ENCODE measurements around the gene EDC4. TPM values are rescaled to one million over a fixed set of nuclear protein-coding genes. Genes with fewer than 3 reads are reported as not detected.

EDC4 gene
- total RNA-seq, 2 experiments from 2014 or later = 134 to 145 TPM

DNA sequence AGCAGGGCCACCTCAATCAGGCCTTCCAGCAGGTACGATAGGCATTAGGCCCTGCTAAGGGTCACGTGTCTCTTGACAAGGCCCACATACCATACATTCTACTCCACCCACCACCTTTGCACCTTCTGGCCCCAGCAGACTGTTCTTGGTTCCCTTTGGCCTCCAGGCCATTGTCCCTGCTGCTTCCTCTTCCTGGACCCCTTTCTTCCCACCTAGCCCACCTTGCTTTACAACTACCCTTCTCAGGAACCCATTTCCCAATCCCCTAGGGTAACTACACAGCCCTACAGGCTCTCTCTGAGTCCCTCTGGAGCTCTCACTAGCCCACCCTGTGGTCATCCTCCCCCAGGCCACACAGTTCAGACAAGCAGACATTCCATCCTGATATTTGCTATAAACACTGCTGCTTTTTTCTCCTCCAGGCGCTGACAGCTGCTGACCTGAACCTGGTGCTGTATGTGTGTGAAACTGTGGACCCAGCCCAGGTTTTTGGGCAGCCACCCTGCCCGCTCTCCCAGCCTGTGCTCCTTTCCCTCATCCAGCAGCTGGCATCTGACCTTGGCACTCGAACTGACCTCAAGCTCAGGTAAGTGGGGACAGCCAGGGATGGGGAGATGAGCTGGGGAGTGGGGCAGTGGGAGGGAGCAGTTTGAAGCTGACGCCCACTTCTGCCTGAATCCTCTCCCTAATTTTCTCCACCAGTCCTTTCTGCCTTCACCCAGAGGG, 10.5 kb downstream of the EDC4 start:
- Mint-ChIP-seq H3K27ac (no peak overlapping the region), H3K4me3 (no peak overlapping the region), H3K9me3 (no peaks in the 10 kb centered on the region), H3K27me3 (no peaks in the 10 kb centered on the region), H3K4me1 (ENCODE audit: low read depth) (no peaks in the 10 kb centered on the region), H3K36me3 (ENCODE audit: low read depth) (peaks cover 79% of the 10 kb centered on the region)
- no peak overlapping the region for H3K27ac ChIP-seq (ENCODE audit: low read depth in 1 of 2, low read length in 2 of 2)
- POLR2A ChIA-PET = interaction anchor here (1.0 to 1.1 kb wide), 5 partner anchors 10 to 157 kb away, joined by 3 to 8 read pairs (median 4); partner anchors contain the start of genes NUTF2, PSKH1 and PSMB10
- H3K9me3 ChIP-seq (ENCODE audit: control insufficient read depth in 1 of 2, insufficient read depth in 1 of 2, low read length in 2 of 2) = no peaks in the 10 kb centered on the region
- ATAC-seq (ENCODE audit: poor library complexity) = peak; percentile 19
- no peaks in the 10 kb centered on the region for H3K27me3 ChIP-seq (ENCODE audit: control insufficient read depth in 1 of 2, insufficient read depth in 2 of 2, low read length in 2 of 2)
- intact Hi-C loops (cut with DNase I, micrococcal nuclease) = loop anchor here (1.0 to 5.0 kb wide), 4 partner anchors 45 to 345 kb away; no protein-coding TSS in a partner anchor
- H3K36me3 ChIP-seq (ENCODE audit: insufficient read depth, low read length) = peaks cover 79% of the 10 kb centered on the region
- TF ChIP-seq, protein P1, sequence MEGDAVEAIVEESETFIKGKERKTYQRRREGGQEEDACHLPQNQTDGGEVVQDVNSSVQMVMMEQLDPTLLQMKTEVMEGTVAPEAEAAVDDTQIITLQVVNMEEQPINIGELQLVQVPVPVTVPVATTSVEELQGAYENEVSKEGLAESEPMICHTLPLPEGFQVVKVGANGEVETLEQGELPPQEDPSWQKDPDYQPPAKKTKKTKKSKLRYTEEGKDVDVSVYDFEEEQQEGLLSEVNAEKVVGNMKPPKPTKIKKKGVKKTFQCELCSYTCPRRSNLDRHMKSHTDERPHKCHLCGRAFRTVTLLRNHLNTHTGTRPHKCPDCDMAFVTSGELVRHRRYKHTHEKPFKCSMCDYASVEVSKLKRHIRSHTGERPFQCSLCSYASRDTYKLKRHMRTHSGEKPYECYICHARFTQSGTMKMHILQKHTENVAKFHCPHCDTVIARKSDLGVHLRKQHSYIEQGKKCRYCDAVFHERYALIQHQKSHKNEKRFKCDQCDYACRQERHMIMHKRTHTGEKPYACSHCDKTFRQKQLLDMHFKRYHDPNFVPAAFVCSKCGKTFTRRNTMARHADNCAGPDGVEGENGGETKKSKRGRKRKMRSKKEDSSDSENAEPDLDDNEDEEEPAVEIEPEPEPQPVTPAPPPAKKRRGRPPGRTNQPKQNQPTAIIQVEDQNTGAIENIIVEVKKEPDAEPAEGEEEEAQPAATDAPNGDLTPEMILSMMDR (IDR thresholded peaks at IDR 0.05) = no peak
- H3K4me3 ChIP-seq (ENCODE audit: low read length) = no peak overlapping the region
- CTCF ChIA-PET = interaction anchor here (0.6 to 2.8 kb wide), 27 partner anchors 9 to 972 kb away, joined by 3 to 16 read pairs (median 5); partner anchors contain the start of genes PSKH1, RANBP10 and TSNAXIP1
- no peak for DNase-seq
- H3K4me1 ChIP-seq (ENCODE audit: insufficient read depth, low read length) = no peaks in the 10 kb centered on the region

DNA sequence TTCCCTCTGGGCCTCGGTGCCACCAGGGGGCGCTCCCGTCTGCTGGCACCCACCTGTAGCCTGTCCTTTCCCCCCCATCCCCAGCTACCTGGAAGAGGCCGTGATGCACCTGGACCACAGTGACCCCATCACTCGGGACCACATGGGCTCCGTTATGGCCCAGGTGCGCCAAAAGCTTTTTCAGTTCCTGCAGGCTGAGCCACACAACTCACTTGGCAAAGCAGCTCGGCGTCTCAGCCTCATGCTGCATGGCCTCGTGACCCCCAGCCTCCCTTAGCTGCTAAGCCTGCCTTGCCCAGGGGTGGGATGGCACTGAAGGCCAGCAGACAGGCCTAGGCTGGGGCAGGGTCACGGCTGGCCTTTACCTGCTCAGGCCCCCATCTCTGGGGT, 11.0 kb downstream of the EDC4 start:
- POLR2A ChIA-PET = interaction anchor here (1.0 to 1.1 kb wide), 5 partner anchors 9 to 157 kb away, joined by 3 to 8 read pairs (median 4); partner anchors contain the start of genes NUTF2, PSKH1 and PSMB10
- peaks cover 73% of the 10 kb centered on the region for H3K36me3 ChIP-seq (ENCODE audit: insufficient read depth, low read length)
- no peaks in the 10 kb centered on the region for H3K27me3 Mint-ChIP-seq

DNA sequence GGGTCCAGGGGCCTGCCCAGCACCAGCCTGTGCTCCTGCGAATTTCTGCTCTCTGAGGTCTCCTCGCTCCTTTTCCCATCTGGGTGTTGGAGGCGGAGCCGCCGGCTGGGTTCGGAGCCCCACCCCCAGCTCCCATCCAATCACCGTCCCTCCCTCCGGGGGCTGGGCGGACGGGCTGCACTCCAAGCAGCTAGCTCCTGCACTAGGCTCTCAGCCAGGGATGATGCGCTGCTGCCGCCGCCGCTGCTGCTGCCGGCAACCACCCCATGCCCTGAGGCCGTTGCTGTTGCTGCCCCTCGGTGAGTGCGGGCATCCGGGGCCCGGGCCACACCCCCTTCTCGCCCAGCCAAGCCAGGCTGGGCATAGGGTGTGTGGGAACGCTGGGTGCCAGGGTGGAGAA, 11.8 kb downstream of the EDC4 start, which contains the start of gene NRN1L:
TSS of gene NRN1L (plus strand) at position 202 of the 400 bp plus-strand sequence. CDS start at position 221, 19 bp downstream.
- intact Hi-C loops (cut with DNase I, micrococcal nuclease) = loop anchor here in 1 of 2 experiments (5.0 kb wide), 1 partner anchor 343 kb away; no protein-coding TSS in a partner anchor
- no peaks in the 10 kb centered on the region for H3K4me1 ChIP-seq (ENCODE audit: insufficient read depth, low read length)
- CTCF ChIA-PET = interaction anchor here (1.5 to 2.8 kb wide), 5 partner anchors 16 to 156 kb away, joined by 3 to 16 read pairs (median 9); no protein-coding TSS in a partner anchor
- Mint-ChIP-seq H3K27ac (no peak within 1 kb of the TSS), H3K9me3 (no peaks in the 10 kb centered on the region), H3K4me1 (ENCODE audit: low read depth) (no peaks in the 10 kb centered on the region), H3K36me3 (ENCODE audit: low read depth) (peaks cover 65% of the 10 kb centered on the region), H3K27me3 (no peaks in the 10 kb centered on the region), H3K4me3 (no peak within 1 kb of the TSS)
- TF ChIP-seq, protein P1 (IDR thresholded peaks at IDR 0.05) = no peak
- POLR2A ChIA-PET = no interaction called here
- ATAC-seq (ENCODE audit: poor library complexity) (no peak), DNase-seq (no peak)
- no peaks in the 10 kb centered on the region for H3K27me3 ChIP-seq (ENCODE audit: control insufficient read depth in 1 of 2, insufficient read depth in 2 of 2, low read length in 2 of 2)
- no peak within 1 kb of the TSS for H3K4me3 ChIP-seq (ENCODE audit: low read length)
- no peak within 1 kb of the TSS for H3K27ac ChIP-seq (ENCODE audit: low read depth in 1 of 2, low read length in 2 of 2)
- H3K9me3 ChIP-seq (ENCODE audit: control insufficient read depth in 1 of 2, insufficient read depth in 1 of 2, low read length in 2 of 2) = no peaks in the 10 kb centered on the region
- peaks cover 65% of the 10 kb centered on the region for H3K36me3 ChIP-seq (ENCODE audit: insufficient read depth, low read length)

More for the DNA sequence above, 11.0 kb downstream of the EDC4 start:
- Mint-ChIP-seq H3K27ac (no peak overlapping the region), H3K4me1 (ENCODE audit: low read depth) (no peaks in the 10 kb centered on the region), H3K36me3 (ENCODE audit: low read depth) (peaks cover 73% of the 10 kb centered on the region), H3K4me3 (no peak overlapping the region), H3K9me3 (no peaks in the 10 kb centered on the region)
- intact Hi-C loops (cut with DNase I, micrococcal nuclease) = loop anchor here (1.0 to 5.0 kb wide), 4 partner anchors 45 to 345 kb away; no protein-coding TSS in a partner anchor
- CTCF ChIA-PET = interaction anchor here (0.6 to 2.8 kb wide), 29 partner anchors 9 to 972 kb away, joined by 3 to 16 read pairs (median 4); partner anchors contain the start of genes PSKH1, RANBP10 and TSNAXIP1
- Histone ChIP-seq H3K27me3 (ENCODE audit: control insufficient read depth in 1 of 2, insufficient read depth in 2 of 2, low read length in 2 of 2) (no peaks in the 10 kb centered on the region), H3K4me3 (ENCODE audit: low read length) (no peak overlapping the region), H3K4me1 (ENCODE audit: insufficient read depth, low read length) (no peaks in the 10 kb centered on the region), H3K9me3 (ENCODE audit: control insufficient read depth in 1 of 2, insufficient read depth in 1 of 2, low read length in 2 of 2) (no peaks in the 10 kb centered on the region), H3K27ac (ENCODE audit: low read depth in 1 of 2, low read length in 2 of 2) (no peak overlapping the region)
- peak; percentile 88 for ATAC-seq (ENCODE audit: poor library complexity)
- TF ChIP-seq, protein P1 (IDR thresholded peaks at IDR 0.05) = peak; percentile 91
- DNase-seq = peak; percentile 60 to 85 (median 72)
